ENCODE results near the gene TGFBR1.

GRCh38 chr9:99189887-99190596 lies 85.1 kb downstream of the TGFBR1 start:
- no peak for TF ChIP-seq CTCF (IDR thresholded peaks at IDR 0.05)
- TF ChIP-seq POLR2A (IDR thresholded peaks at IDR 0.05): no peak
- TF ChIP-seq EP300 (IDR thresholded peaks at IDR 0.05): no peak

Data from tibial nerve (tissue), 4 donors.